H9 (cell line): ENCODE measurements around the gene KLHL28. TPM values are rescaled to one million over a fixed set of nuclear protein-coding genes. Genes with fewer than 3 reads are reported as not detected.

ENCODE experiments used
- DNase-seq: peaks from one replicate; pipeline ENCODE4 v3.0.0-alpha.2; 2017
- H2AFZ ChIP-seq: one replicate; pipeline ENCODE4 v1.6.1; 2013; ENCODE audit warnings: mild to moderate bottlenecking, low read length, control low read depth, moderate library complexity
- H2AK5ac ChIP-seq: 2 replicates; pipeline ENCODE4 v1.6.1; 2013; ENCODE audit warnings: low read length, control low read depth, mixed read lengths; ENCODE audit not compliant: insufficient read length
- H2BK120ac ChIP-seq: one replicate; pipeline ENCODE4 v1.6.1; 2013; ENCODE audit warnings: low read depth, mild to moderate bottlenecking, low read length, control low read depth, inconsistent platforms; ENCODE audit not compliant: poor library complexity, severe bottlenecking
- H2BK12ac ChIP-seq: 2 replicates; pipeline ENCODE4 v1.6.1; 2013; ENCODE audit warnings: low read length, control low read depth, mixed read lengths, low read depth; ENCODE audit not compliant: insufficient read length
- H2BK15ac ChIP-seq: 2 replicates; pipeline ENCODE4 v1.6.1; 2013; ENCODE audit warnings: low read depth, low read length, control low read depth
- H2BK20ac ChIP-seq: one replicate; pipeline ENCODE4 v1.6.1; 2013; ENCODE audit warnings: low read depth, mild to moderate bottlenecking, low read length, control low read depth, inconsistent platforms; ENCODE audit not compliant: poor library complexity, severe bottlenecking
- H2BK5ac ChIP-seq: 2 replicates; pipeline ENCODE4 v1.6.1; 2013; ENCODE audit warnings: low read length, control low read depth, mixed read lengths; ENCODE audit not compliant: insufficient read length
- H3K14ac ChIP-seq: 2 replicates; pipeline ENCODE4 v1.6.1; 2013; ENCODE audit warnings: low read length, control low read depth; ENCODE audit not compliant: insufficient read depth
- H3K18ac ChIP-seq: 2 replicates; pipeline ENCODE4 v1.6.1; 2013; ENCODE audit warnings: low read depth, mild to moderate bottlenecking, mixed read lengths, low read length, control low read depth; ENCODE audit not compliant: insufficient read length
- H3K23ac ChIP-seq: 2 replicates; pipeline ENCODE4 v1.6.1; 2013; ENCODE audit warnings: low read length, control low read depth, mixed read lengths, low read depth; ENCODE audit not compliant: insufficient read length
- H3K23me2 ChIP-seq: 2 replicates; pipeline ENCODE4 v1.6.1; 2013; ENCODE audit warnings: low read depth, mild to moderate bottlenecking, mixed read lengths, low read length, control low read depth; ENCODE audit not compliant: insufficient read length, poor library complexity, severe bottlenecking
- H3K27ac ChIP-seq: 2 replicates; pipeline ENCODE4 v1.5.1; 2013; ENCODE audit warnings: low read length, control low read depth, mixed read lengths, low read depth; ENCODE audit not compliant: insufficient read length
- H3K27me3 ChIP-seq: 2 replicates; pipeline ENCODE4 v1.6.1; 2013; ENCODE audit warnings: low read length, control low read depth, inconsistent platforms; ENCODE audit not compliant: insufficient read depth
- H3K4ac ChIP-seq: 2 replicates; pipeline ENCODE4 v1.6.1; 2013; ENCODE audit warnings: low read depth, mild to moderate bottlenecking, control low read depth, inconsistent platforms, low read length, moderate library complexity
- H3K4me1 ChIP-seq: 2 replicates; pipeline ENCODE4 v1.6.1; 2013; ENCODE audit warnings: low read length, control low read depth, inconsistent platforms; ENCODE audit not compliant: insufficient read depth
- H3K4me2 ChIP-seq: 2 replicates; pipeline ENCODE4 v1.6.1; 2013; ENCODE audit warnings: low read length, control low read depth, mixed read lengths; ENCODE audit not compliant: insufficient read length, insufficient read depth
- H3K56ac ChIP-seq: 2 replicates; pipeline ENCODE4 v1.6.1; 2013; ENCODE audit warnings: low read depth, mild to moderate bottlenecking, mixed read lengths, low read length, control low read depth; ENCODE audit not compliant: insufficient read length
- H3K79me1 ChIP-seq: 2 replicates; pipeline ENCODE4 v1.6.1; 2013; ENCODE audit warnings: low read depth, mild to moderate bottlenecking, moderate library complexity, low read length, control low read depth, inconsistent platforms; ENCODE audit not compliant: insufficient read depth, poor library complexity, severe bottlenecking
- H3K79me2 ChIP-seq: 2 replicates; pipeline ENCODE4 v1.6.1; 2013; ENCODE audit warnings: low read length, control low read depth, inconsistent platforms; ENCODE audit not compliant: insufficient read depth
- H3K9ac ChIP-seq: 2 replicates; pipeline ENCODE4 v1.6.1; 2013; ENCODE audit warnings: low read length, control low read depth, mixed read lengths; ENCODE audit not compliant: insufficient read length; ENCODE audit errors: extremely low read depth
- H3K9me3 ChIP-seq: one replicate; pipeline ENCODE4 v1.6.1; 2013; ENCODE audit warnings: low read depth, low read length, inconsistent platforms; ENCODE audit not compliant: control insufficient read depth
- H3T11ph ChIP-seq: one replicate; pipeline ENCODE4 v1.6.1; 2013; ENCODE audit warnings: mild to moderate bottlenecking, low read length, control low read depth, inconsistent platforms
- H4K20me1 ChIP-seq: one replicate; pipeline ENCODE4 v1.6.1; 2013; ENCODE audit not compliant: control insufficient read depth, insufficient read length, insufficient read depth
- H4K5ac ChIP-seq: 2 replicates; pipeline ENCODE4 v1.6.1; 2013; ENCODE audit warnings: low read depth, mild to moderate bottlenecking, mixed read lengths, low read length, control low read depth; ENCODE audit not compliant: insufficient read length
- H4K8ac ChIP-seq: replicated peaks from 2 replicates; pipeline ENCODE4 v1.6.1; 2013; ENCODE audit warnings: low read length, control low read depth, mixed read lengths, low read depth; ENCODE audit not compliant: insufficient read length
- H4K91ac ChIP-seq: 2 replicates; pipeline ENCODE4 v1.6.1; 2013; ENCODE audit warnings: low read depth, mild to moderate bottlenecking, moderate library complexity, mixed read lengths, low read length, control low read depth; ENCODE audit not compliant: insufficient read length
- H3K27ac Mint-ChIP-seq, 3 experiments: 2 replicates in 2 of 3; 3 replicates in 1 of 3; pipeline ENCODE4 v1.8.0; 2020 to 2021; ENCODE audit warnings: mixed read lengths in 3 of 3, mild to moderate bottlenecking in 1 of 3, moderate library complexity in 1 of 3
- H3K27me3 Mint-ChIP-seq: 2 replicates; pipeline ENCODE4 v1.8.0; 2021; ENCODE audit warnings: low read depth, mild to moderate bottlenecking, moderate library complexity, mixed read lengths
- H3K36me3 Mint-ChIP-seq, 3 experiments: 2 replicates in 2 of 3; 3 replicates in 1 of 3; pipeline ENCODE4 v1.8.0; 2020 to 2021; ENCODE audit warnings: low read depth in 3 of 3, mixed read lengths in 3 of 3; ENCODE audit not compliant: insufficient read depth in 1 of 3
- H3K4me1 Mint-ChIP-seq, 2 experiments: 2 replicates each; pipeline ENCODE4 v1.8.0; 2020; ENCODE audit warnings: mixed read lengths in 2 of 2
- H3K4me3 Mint-ChIP-seq, 2 experiments: 2 replicates in 1 of 2; 3 replicates in 1 of 2; pipeline ENCODE4 v1.8.0; 2020 to 2021; ENCODE audit warnings: mild to moderate bottlenecking in 2 of 2, mixed read lengths in 2 of 2, moderate library complexity in 1 of 2
- H3K9me3 Mint-ChIP-seq, 2 experiments: 2 replicates in 1 of 2; 3 replicates in 1 of 2; pipeline ENCODE4 v1.8.0; 2020; ENCODE audit warnings: mild to moderate bottlenecking in 2 of 2, mixed read lengths in 2 of 2, moderate library complexity in 1 of 2
- CTCF ChIP-seq: fragments of 200-600 bp; sonication (generic); conservative IDR thresholded peaks from 3 replicates; pipeline ENCODE4 v1.8.0; 2021; ENCODE audit warnings: antibody characterized with exemption, mild to moderate bottlenecking
- WGBS: extraction: QIAGEN DNeasy Blood & Tissue Kit; methylation state at CpG from one replicate; pipeline ENCODE4 v1.1.7; 2013; ENCODE audit warnings: missing lambda C conversion rate, low lambda C conversion rate, mixed read lengths; ENCODE audit not compliant: insufficient read length; ENCODE audit errors: extremely low coverage; 5-methylcytosine and 5-hydroxymethylcytosine counted together
- total RNA-seq: library from RNA; stranded (reverse); gene quantifications from 2 replicates; pipeline ENCODE4 v1.2.1, GENCODE V29; 2021

The KLHL28 gene
- total RNA-seq, 1 experiment from 2014 or later = 10.2 TPM

- no peak overlapping the region for H2AFZ ChIP-seq
- H3K23ac ChIP-seq = no peak overlapping the region
- no peak overlapping the region for H4K8ac ChIP-seq
- H3K4me2 ChIP-seq = no peak overlapping the region
- no peak for TF ChIP-seq CTCF
- H3K14ac ChIP-seq = no peak overlapping the region
- no peak overlapping the region for H2BK20ac ChIP-seq
- no CpG with 5 or more reads among the region's 2 CpGs for WGBS
- no peak overlapping the region for H3K9ac ChIP-seq
- H3K9me3 ChIP-seq = no peaks in the 10 kb centered on the region
- H2BK12ac ChIP-seq = no peak overlapping the region
- H3K27ac ChIP-seq = no peak overlapping the region
- Mint-ChIP-seq H3K36me3 (peaks cover 0 to 1% (median 0%) of the 10 kb centered on the region in 3 experiments; a peak in 3 of 7 replicates), H3K27me3 (no peaks in the 10 kb centered on the region), H3K27ac (no peak overlapping the region), H3K9me3 (peaks cover 0 to 2% of the 10 kb centered on the region in 2 experiments; a peak in 1 of 5 replicates), H3K4me1 (peaks cover 12 to 14% of the 10 kb centered on the region in 2 experiments), H3K4me3 (no peak overlapping the region)
- no peak overlapping the region for H3K18ac ChIP-seq
- no peaks in the 10 kb centered on the region for H3K27me3 ChIP-seq
- H4K91ac ChIP-seq = no peak overlapping the region
- H2AK5ac ChIP-seq = no peak overlapping the region
- H3T11ph ChIP-seq = no peak overlapping the region
- no peak overlapping the region for H3K56ac ChIP-seq
- no peak overlapping the region for H4K5ac ChIP-seq
- H3K4me1 ChIP-seq = no peaks in the 10 kb centered on the region
- H3K23me2 ChIP-seq = no peaks in the 10 kb centered on the region
- H2BK5ac ChIP-seq = no peak overlapping the region
- no peaks in the 10 kb centered on the region for H4K20me1 ChIP-seq
- H3K4ac ChIP-seq = no peak overlapping the region
- no peak for DNase-seq
- no peaks in the 10 kb centered on the region for H3K79me2 ChIP-seq
- no peaks in the 10 kb centered on the region for H3K79me1 ChIP-seq
- H2BK120ac ChIP-seq = no peak overlapping the region
- H2BK15ac ChIP-seq = no peak overlapping the region
Observed at GRCh38 chr14:44895716-44896115, 66.0 kb downstream of the KLHL28 start.
